NCI-H146 treated with DMSO at 0.1 percent for 48 hours (cell line): ENCODE data around the gene DYNC2LI1.
"Not testable (repeated sequence)": the region's sequence is repeated elsewhere in the genome, so short reads cannot be mapped to it uniquely, and the experiment has no call there.

Experiments
- DNase-seq: peaks from one replicate; lab custom pipeline; 2025; ENCODE audit not compliant: unreplicated experiment; lab: John Stamatoyannopoulos, UW

Gene DYNC2LI1

GRCh38 chr2:43773876-43774613, at the start of gene DYNC2LI1:
DYNC2LI1 (plus strand) TSS chr2:43774039; CDS start chr2:43774139, 100 bp downstream.
- peak; percentile 95 for DNase-seq

GRCh38 chr2:43724728-43725526, 48.9 kb upstream of the DYNC2LI1 start:
- no peak for DNase-seq

GRCh38 chr2:43725711-43726246, 48.1 kb upstream of the DYNC2LI1 start:
- DNase-seq: no peak

- DNase-seq: not testable (repeated sequence)
These were observed 46.7 kb upstream of the DYNC2LI1 start for GRCh38 chr2:43726961-43727633.

GRCh38 chr2:43727634-43728014, 46.2 kb upstream of the DYNC2LI1 start:
- no peak for DNase-seq

- no peak for DNase-seq
These were observed 44.2 kb upstream of the DYNC2LI1 start for GRCh38 chr2:43729491-43730174.

- DNase-seq: no peak
These were observed 42.6 kb upstream of the DYNC2LI1 start for GRCh38 chr2:43731211-43731610.

GRCh38 chr2:43736637-43737036, 37.2 kb upstream of the DYNC2LI1 start:
- DNase-seq: no peak

GRCh38 chr2:43737097-43737854, 36.6 kb upstream of the DYNC2LI1 start:
- no peak for DNase-seq

GRCh38 chr2:43737855-43738254, 36.0 kb upstream of the DYNC2LI1 start:
- no peak for DNase-seq

GRCh38 chr2:43738257-43738656, 35.6 kb upstream of the DYNC2LI1 start:
- DNase-seq: no peak

GRCh38 chr2:43743706-43744105, 30.1 kb upstream of the DYNC2LI1 start:
- no peak for DNase-seq

GRCh38 chr2:43745457-43745856, 28.4 kb upstream of the DYNC2LI1 start:
- no peak for DNase-seq

GRCh38 chr2:43748333-43748732, 25.5 kb upstream of the DYNC2LI1 start:
- no peak for DNase-seq

- no peak for DNase-seq
These were observed 24.3 kb upstream of the DYNC2LI1 start for GRCh38 chr2:43749583-43749982.

- no peak for DNase-seq
These were observed 22.3 kb upstream of the DYNC2LI1 start for GRCh38 chr2:43751476-43751990.

GRCh38 chr2:43752302-43752701, 21.5 kb upstream of the DYNC2LI1 start:
- DNase-seq: no peak

GRCh38 chr2:43754180-43754579, 19.7 kb upstream of the DYNC2LI1 start:
- DNase-seq: no peak

GRCh38 chr2:43758739-43759138, 15.1 kb upstream of the DYNC2LI1 start:
- DNase-seq: no peak

- DNase-seq: no peak
These were observed 14.6 kb upstream of the DYNC2LI1 start for GRCh38 chr2:43759195-43759594.
